ENCODE results near the gene ZNF35.

The ZNF35 gene

GRCh38 chr3:44648564-44649229 lies at the start of gene ZNF35:
TSS of gene ZNF35 (plus strand) at chr3:44648732. CDS start at chr3:44651068, 2,336 bp downstream.
- no peak for TF ChIP-seq CTCF (IDR thresholded peaks at IDR 0.05; ENCODE audit: control insufficient read depth, extremely low read depth, insufficient read depth)
- peak within 1 kb of the TSS; percentile 81 for H3K4me3 ChIP-seq (ENCODE audit: low read depth, low read length)
- DNase-seq (ENCODE audit: low read depth), result peak; percentile 67

- no peak for DNase-seq (ENCODE audit: low read depth)
- TF ChIP-seq CTCF (IDR thresholded peaks at IDR 0.05; ENCODE audit: control insufficient read depth, extremely low read depth, insufficient read depth), result no peak
Observed at GRCh38 chr3:44601749-44602148, 46.8 kb upstream of the ZNF35 start.

GRCh38 chr3:44612678-44613077 lies 35.9 kb upstream of the ZNF35 start:
- no peak overlapping the region for H3K4me3 ChIP-seq (ENCODE audit: low read depth, low read length)
- TF ChIP-seq CTCF (IDR thresholded peaks at IDR 0.05; ENCODE audit: control insufficient read depth, extremely low read depth, insufficient read depth), result no peak
- no peak for DNase-seq (ENCODE audit: low read depth)

More at GRCh38 chr3:44601749-44602148, 46.8 kb upstream of the ZNF35 start:
- H3K4me3 ChIP-seq (ENCODE audit: low read depth, low read length), result no peak overlapping the region

GRCh38 chr3:44624749-44625480 lies 23.6 kb upstream of the ZNF35 start, which contains the start of gene ZNF197:
TSS of gene ZNF197 (plus strand) at chr3:44625036. CDS start at chr3:44629155, 4,119 bp downstream.
- peak; percentile 72 for DNase-seq (ENCODE audit: low read depth)
- no peak for TF ChIP-seq CTCF (IDR thresholded peaks at IDR 0.05; ENCODE audit: control insufficient read depth, extremely low read depth, insufficient read depth)

GRCh38 chr3:44628716-44629115 lies 19.8 kb upstream of the ZNF35 start:
- no peak for DNase-seq (ENCODE audit: low read depth)
- TF ChIP-seq CTCF (IDR thresholded peaks at IDR 0.05; ENCODE audit: control insufficient read depth, extremely low read depth, insufficient read depth), result no peak
- no peak overlapping the region for H3K4me3 ChIP-seq (ENCODE audit: low read depth, low read length)

More at GRCh38 chr3:44624749-44625480, 23.6 kb upstream of the ZNF35 start, which contains the start of gene ZNF197:
- H3K4me3 ChIP-seq (ENCODE audit: low read depth, low read length), result peak within 1 kb of the TSS; percentile 83

- H3K4me3 ChIP-seq (ENCODE audit: low read depth, low read length), result no peak overlapping the region
- no peak for DNase-seq (ENCODE audit: low read depth)
- TF ChIP-seq CTCF (IDR thresholded peaks at IDR 0.05; ENCODE audit: control insufficient read depth, extremely low read depth, insufficient read depth), result no peak
Observed at GRCh38 chr3:44632193-44632592, 16.3 kb upstream of the ZNF35 start.
